ENCODE measurements around the gene PAOX.
"Not testable (repeated sequence)": the region's sequence is repeated elsewhere in the genome, so short reads cannot be mapped to it uniquely, and the experiment has no call there.

PAOX gene

GRCh38 chr10:133431888-133432613, 53.0 kb downstream of the PAOX start:
- in situ Hi-C loops (cut with MboI; ENCODE audit: low sequenced_read_pairs): not testable (repeated sequence)

GRCh38 chr10:133432789-133433188, 53.7 kb downstream of the PAOX start:
- in situ Hi-C loops (cut with MboI; ENCODE audit: low sequenced_read_pairs): not testable (repeated sequence)

GRCh38 chr10:133438711-133439273, 59.7 kb downstream of the PAOX start:
- in situ Hi-C loops (cut with MboI; ENCODE audit: low sequenced_read_pairs): no loop called here

- in situ Hi-C loops (cut with MboI; ENCODE audit: low sequenced_read_pairs): no loop called here
These were observed 60.7 kb downstream of the PAOX start for GRCh38 chr10:133439517-133440461.

GRCh38 chr10:133440633-133441285, 61.7 kb downstream of the PAOX start:
- in situ Hi-C loops (cut with MboI; ENCODE audit: low sequenced_read_pairs): no loop called here
